A673 (cell line): Measurements from ENCODE around the gene RASD2. TPM values are rescaled to one million over a fixed set of nuclear protein-coding genes. Genes with fewer than 3 reads are reported as not detected.

Experiments used
- BruUV-seq: library from RNA; stranded (reverse); fragments of 400-500 nt; replicated peaks from 2 replicates; lab custom pipeline; 2021; lab: Mats Ljungman, UMichigan
- CTCF ChIA-PET: fragments of 300-600 bp; sonication (Branson Sonifier 250); formaldehyde crosslinking; loops from one replicate; lab custom pipeline; 2022; ENCODE audit warnings: antibody characterized with exemption; lab: Charles Lee
- POLR2A ChIA-PET: fragments of 300-600 bp; sonication (Branson Sonifier 250); formaldehyde crosslinking; loops from one replicate; lab custom pipeline; 2022; ENCODE audit warnings: antibody characterized with exemption; ENCODE audit not compliant: low non-redundant PET; lab: Charles Lee
- DNase-seq: peaks from one replicate; pipeline ENCODE4 v3.0.0-alpha.2; 2015; ENCODE audit warnings: low spot score
- H3K27ac ChIP-seq: fragments of 200-600 bp; sonication (generic); 2 replicates; pipeline ENCODE4 v1.5.1; 2016; ENCODE audit warnings: mixed run types, low read depth, mild to moderate bottlenecking, mixed read lengths, antibody characterized with exemption, low read length; ENCODE audit not compliant: poor library complexity, severe bottlenecking
- H3K27me3 ChIP-seq: fragments of 200-600 bp; sonication (generic); replicated peaks from 2 replicates; pipeline ENCODE4 v1.6.1; 2017; ENCODE audit warnings: mixed run types, low read depth, mild to moderate bottlenecking, mixed read lengths, antibody characterized with exemption, low read length; ENCODE audit not compliant: insufficient read depth, poor library complexity
- H3K36me3 ChIP-seq: fragments of 200-600 bp; sonication (generic); 2 replicates; pipeline ENCODE4 v1.6.1; 2016; ENCODE audit warnings: mixed run types, mild to moderate bottlenecking, mixed read lengths, antibody characterized with exemption, low read length; ENCODE audit not compliant: insufficient read depth, poor library complexity, severe bottlenecking
- H3K4me1 ChIP-seq: fragments of 200-600 bp; sonication (generic); 2 replicates; pipeline ENCODE4 v1.6.1; 2017; ENCODE audit warnings: mixed run types, mild to moderate bottlenecking, mixed read lengths, antibody characterized with exemption, low read length; ENCODE audit not compliant: insufficient read depth, poor library complexity, severe bottlenecking
- H3K4me3 ChIP-seq: fragments of 200-600 bp; sonication (generic); 2 replicates; pipeline ENCODE4 v1.5.1; 2016; ENCODE audit warnings: low read depth, mixed run types, mild to moderate bottlenecking, mixed read lengths, low read length; ENCODE audit not compliant: poor library complexity, severe bottlenecking
- H3K9me3 ChIP-seq: fragments of 200-600 bp; sonication (generic); 2 replicates; pipeline ENCODE4 v1.6.1; 2016; ENCODE audit warnings: mixed run types, low read depth, mild to moderate bottlenecking, mixed read lengths, antibody characterized with exemption, low read length; ENCODE audit not compliant: poor library complexity, severe bottlenecking
- CTCF ChIP-seq: fragments of 300-800, 200-600 bp; sonication (generic); conservative IDR thresholded peaks from 2 replicates; pipeline ENCODE4 v1.5.1; 2017; ENCODE audit warnings: low read depth, mild to moderate bottlenecking, antibody characterized with exemption, low read length, moderate library complexity, mixed read lengths
- EZH2 ChIP-seq: fragments of 200-600 bp; sonication (generic); IDR thresholded peaks from 2 replicates; pipeline ENCODE4 v1.6.1; 2017; ENCODE audit warnings: borderline replicate concordance, low read depth, mild to moderate bottlenecking, mixed read lengths, antibody characterized with exemption, low read length; ENCODE audit not compliant: poor library complexity, severe bottlenecking
- intact Hi-C: fragments of 100-400 bp; cut with micrococcal nuclease; formaldehyde crosslinking; loops from one replicate; pipeline ENCODE4 v1.10.0; 2022; ENCODE audit not compliant: unreplicated experiment
- total RNA-seq: library from RNA; stranded (reverse); gene quantifications from 2 replicates; pipeline ENCODE4 v1.2.3, GENCODE V29; 2021

The RASD2 gene
- total RNA-seq, 1 experiment from 2014 or later, result 1.3 TPM

- no peaks in the 10 kb centered on the region for H3K36me3 ChIP-seq
- no peak overlapping the region for H3K4me3 ChIP-seq
- no TSS peak for BruUV-seq
- H3K27ac ChIP-seq, result no peak overlapping the region
- intact Hi-C loops, result no loop called here
- H3K9me3 ChIP-seq, result no peaks in the 10 kb centered on the region
- CTCF ChIA-PET, result no interaction called here
- peaks cover 22% of the 10 kb centered on the region for H3K4me1 ChIP-seq
- POLR2A ChIA-PET, result no interaction called here
- TF ChIP-seq CTCF, result no peak
- TF ChIP-seq EZH2, result no peak
- H3K27me3 ChIP-seq, result no peaks in the 10 kb centered on the region
- DNase-seq, result no peak
These were observed 21.2 kb upstream of the RASD2 start for GRCh38 chr22:35519306-35520000.

- TF ChIP-seq EZH2 (no peak), CTCF (no peak)
- ChIA-PET POLR2A (interaction anchor here (0.5 kb wide), 1 partner anchor 43 kb away, joined by 4 read pairs; no protein-coding TSS in a partner anchor), CTCF (no interaction called here)
- intact Hi-C loops, result no loop called here
- DNase-seq, result no peak
- H3K27ac ChIP-seq, result no peak overlapping the region
- H3K4me3 ChIP-seq, result no peak overlapping the region
- H3K4me1 ChIP-seq, result peaks cover 22% of the 10 kb centered on the region
- no peaks in the 10 kb centered on the region for H3K36me3 ChIP-seq
- no peaks in the 10 kb centered on the region for H3K9me3 ChIP-seq
- BruUV-seq, result no TSS peak
- H3K27me3 ChIP-seq, result no peaks in the 10 kb centered on the region
These were observed 19.0 kb upstream of the RASD2 start for GRCh38 chr22:35521358-35522224.

- Histone ChIP-seq H3K36me3 (no peaks in the 10 kb centered on the region), H3K4me3 (no peak overlapping the region), H3K27ac (no peak overlapping the region), H3K27me3 (no peaks in the 10 kb centered on the region), H3K9me3 (no peaks in the 10 kb centered on the region), H3K4me1 (peaks cover 22% of the 10 kb centered on the region)
- POLR2A ChIA-PET, result no interaction called here
- CTCF ChIA-PET, result no interaction called here
- no peak for DNase-seq
- no TSS peak for BruUV-seq
- intact Hi-C loops, result no loop called here
- TF ChIP-seq CTCF, result no peak
- no peak for TF ChIP-seq EZH2
These were observed 18.1 kb upstream of the RASD2 start for GRCh38 chr22:35522225-35523149.
